Measurements from ENCODE around the gene CCDC171. TPM values are rescaled to one million over a fixed set of nuclear protein-coding genes. Genes with fewer than 3 reads are reported as not detected.

CCDC171 gene
- total and polyA plus RNA-seq, 12 donors, result 0.29 to 2.4 (median 1.6) TPM

DNA sequence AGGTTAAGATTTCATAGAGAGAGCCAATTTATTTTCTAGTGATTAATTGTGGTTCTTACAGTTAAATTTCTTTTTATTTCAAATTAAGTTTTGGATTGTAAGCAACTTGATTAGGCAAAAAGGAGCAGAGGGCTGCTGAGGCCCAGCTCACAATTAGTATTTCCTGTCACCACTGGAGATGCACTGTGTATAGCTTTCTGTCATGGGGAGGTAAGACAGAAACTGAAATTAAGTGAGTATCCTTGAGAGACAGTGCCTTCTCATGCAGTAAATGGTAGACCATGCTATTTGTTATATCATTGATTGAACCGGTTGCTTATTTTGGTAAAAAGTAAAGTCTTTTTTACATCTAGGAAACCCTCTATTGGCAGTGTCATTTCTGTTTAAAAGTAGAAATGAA is 190.7 kb downstream of the CCDC171 start:
- Histone ChIP-seq H3K36me3 (peaks cover 0 to 21% (median 0%) of the 10 kb centered on the region in 9 donors), H3K27ac (no peak overlapping the region), H3K4me1 (no peaks in the 10 kb centered on the region), H3K4me3 (no peak overlapping the region), H3K27me3 (no peaks in the 10 kb centered on the region), H3K9me3 (peaks cover 0 to 10% (median 0%) of the 10 kb centered on the region in 11 donors)
- TF ChIP-seq, protein P1, sequence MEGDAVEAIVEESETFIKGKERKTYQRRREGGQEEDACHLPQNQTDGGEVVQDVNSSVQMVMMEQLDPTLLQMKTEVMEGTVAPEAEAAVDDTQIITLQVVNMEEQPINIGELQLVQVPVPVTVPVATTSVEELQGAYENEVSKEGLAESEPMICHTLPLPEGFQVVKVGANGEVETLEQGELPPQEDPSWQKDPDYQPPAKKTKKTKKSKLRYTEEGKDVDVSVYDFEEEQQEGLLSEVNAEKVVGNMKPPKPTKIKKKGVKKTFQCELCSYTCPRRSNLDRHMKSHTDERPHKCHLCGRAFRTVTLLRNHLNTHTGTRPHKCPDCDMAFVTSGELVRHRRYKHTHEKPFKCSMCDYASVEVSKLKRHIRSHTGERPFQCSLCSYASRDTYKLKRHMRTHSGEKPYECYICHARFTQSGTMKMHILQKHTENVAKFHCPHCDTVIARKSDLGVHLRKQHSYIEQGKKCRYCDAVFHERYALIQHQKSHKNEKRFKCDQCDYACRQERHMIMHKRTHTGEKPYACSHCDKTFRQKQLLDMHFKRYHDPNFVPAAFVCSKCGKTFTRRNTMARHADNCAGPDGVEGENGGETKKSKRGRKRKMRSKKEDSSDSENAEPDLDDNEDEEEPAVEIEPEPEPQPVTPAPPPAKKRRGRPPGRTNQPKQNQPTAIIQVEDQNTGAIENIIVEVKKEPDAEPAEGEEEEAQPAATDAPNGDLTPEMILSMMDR (IDR thresholded peaks at IDR 0.05), result no peak
- intact Hi-C loops (cut with DNase I), result no loop called here
- WGBS, 2 donors, result 96 to 98% methylated on average over 1 of the region's 1 CpG
- DNase-seq, result no peak
- no peak for ATAC-seq

DNA sequence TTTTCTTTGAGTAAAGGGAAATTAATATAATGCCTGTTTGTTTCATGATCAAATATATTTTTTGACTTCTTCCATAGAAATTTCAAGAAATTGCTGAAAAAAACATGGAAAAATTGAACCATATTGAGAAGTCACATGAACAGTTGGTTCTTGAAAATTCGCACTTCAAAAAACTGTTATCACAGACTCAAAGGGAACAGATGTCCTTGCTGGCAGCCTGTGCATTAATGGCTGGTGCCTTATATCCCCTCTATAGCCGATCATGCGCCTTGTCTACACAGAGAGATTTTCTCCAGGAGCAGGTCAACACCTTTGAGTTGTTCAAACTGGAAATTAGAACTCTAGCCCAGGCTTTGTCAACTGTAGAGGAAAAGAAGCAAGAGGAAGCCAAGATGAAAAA is 191.4 kb downstream of the CCDC171 start:
- H3K27ac ChIP-seq, result no peak overlapping the region
- DNase-seq (no peak), ATAC-seq (no peak)
- H3K9me3 ChIP-seq, result peaks cover 0 to 10% (median 0%) of the 10 kb centered on the region in 11 donors
- H3K4me1 ChIP-seq, result no peaks in the 10 kb centered on the region
- intact Hi-C loops (cut with DNase I), result no loop called here
- TF ChIP-seq, protein P1 (IDR thresholded peaks at IDR 0.05), result no peak
- H3K4me3 ChIP-seq, result no peak overlapping the region
- H3K27me3 ChIP-seq, result no peaks in the 10 kb centered on the region
- H3K36me3 ChIP-seq, result peaks cover 0 to 22% (median 0%) of the 10 kb centered on the region in 9 donors
- 88 to 92% methylated on average over 3 of the region's 3 CpGs for WGBS, 2 donors

DNA sequence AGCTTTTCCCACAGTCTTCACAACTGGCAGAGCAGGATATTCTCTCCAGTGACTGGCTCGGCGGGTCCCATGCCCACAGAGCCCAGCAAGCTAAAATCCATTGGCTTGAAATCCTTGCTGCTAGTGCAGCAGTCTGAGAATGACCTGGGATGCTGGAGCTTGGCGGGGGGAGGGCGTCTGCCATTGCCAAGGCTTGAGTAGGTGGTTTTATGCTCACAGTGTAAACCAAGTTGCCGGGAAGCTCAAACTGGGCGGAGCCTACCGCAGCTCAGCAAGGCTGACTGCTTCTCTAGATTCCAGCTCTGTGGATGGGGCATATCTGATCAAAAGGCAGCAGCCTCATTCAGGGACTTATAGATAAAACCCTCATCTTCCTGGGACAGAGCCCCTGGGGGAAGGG is 194.1 kb downstream of the CCDC171 start:
- DNase-seq, result no peak
- no peak for ATAC-seq
- intact Hi-C loops (cut with DNase I), result no loop called here
- Histone ChIP-seq H3K4me1 (no peaks in the 10 kb centered on the region), H3K36me3 (peaks cover 0 to 22% (median 0%) of the 10 kb centered on the region in 9 donors), H3K27me3 (no peaks in the 10 kb centered on the region), H3K9me3 (peaks cover 0 to 7% (median 0%) of the 10 kb centered on the region in 11 donors), H3K27ac (no peak overlapping the region), H3K4me3 (no peak overlapping the region)
- WGBS, 2 donors, result 89 to 92% methylated on average over 7 of the region's 7 CpGs
- TF ChIP-seq, protein P1 (IDR thresholded peaks at IDR 0.05), result no peak

DNA sequence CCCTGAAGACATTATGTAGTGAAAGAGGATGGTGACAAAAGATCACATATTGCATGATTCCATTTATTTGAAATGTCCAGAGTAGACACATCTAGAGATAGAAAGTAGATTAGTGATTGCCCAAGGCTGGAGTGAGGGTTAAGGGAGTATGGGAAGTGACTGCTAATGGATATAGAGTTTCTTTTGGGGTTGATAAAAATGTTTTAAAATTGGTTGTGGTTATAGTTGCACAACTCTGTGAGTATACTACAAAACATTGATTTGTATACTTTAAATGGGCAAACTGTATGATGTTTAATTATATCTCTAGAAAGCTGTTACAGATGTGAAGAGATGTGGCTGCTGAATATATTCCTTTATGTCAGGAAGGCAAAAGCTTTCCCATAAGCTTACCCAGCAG is 202.8 kb downstream of the CCDC171 start:
- no peak overlapping the region for H3K4me3 ChIP-seq
- intact Hi-C loops (cut with DNase I), result no loop called here
- no peaks in the 10 kb centered on the region for H3K4me1 ChIP-seq
- TF ChIP-seq, protein P1 (IDR thresholded peaks at IDR 0.05), result no peak
- H3K36me3 ChIP-seq, result no peaks in the 10 kb centered on the region
- no peaks in the 10 kb centered on the region for H3K27me3 ChIP-seq
- ATAC-seq, result no peak
- peaks cover 0 to 3% (median 0%) of the 10 kb centered on the region in 11 donors for H3K9me3 ChIP-seq
- no peak for DNase-seq
- no peak overlapping the region for H3K27ac ChIP-seq
